D341Med (cell line): ENCODE measurements around the gene LAMA4.

Experiments
- DNase-seq: peaks from one replicate; pipeline ENCODE4 v3.0.0; 2012; ENCODE audit warnings: low spot score

The LAMA4 gene

GRCh38 chr6:112237066-112237465 lies 17.3 kb downstream of the LAMA4 start:
- no peak for DNase-seq

DNA sequence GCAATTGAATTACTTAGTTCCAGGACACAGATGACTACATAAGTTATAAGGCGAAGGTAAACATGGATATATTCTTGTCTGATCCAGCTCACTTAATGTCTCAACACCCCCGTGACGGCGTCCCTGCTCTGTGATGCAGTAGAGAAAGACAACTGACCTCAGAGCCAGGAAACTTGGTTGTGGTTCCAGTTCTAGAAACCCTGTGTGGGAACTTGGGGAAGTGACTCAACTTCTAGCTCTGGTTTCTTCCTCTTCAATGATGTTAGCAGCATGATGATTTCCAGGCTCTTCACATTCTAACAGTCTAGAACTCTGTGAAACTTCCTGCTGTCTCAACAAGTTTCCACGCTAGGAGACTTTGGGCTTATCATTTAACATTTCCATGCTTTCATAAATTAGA lies 18.4 kb downstream of the LAMA4 start:
- no peak for DNase-seq

- no peak for DNase-seq
Measured at GRCh38 chr6:112234601-112235000, 19.8 kb downstream of the LAMA4 start.

- DNase-seq, result no peak
Measured at GRCh38 chr6:112233847-112234246, 20.5 kb downstream of the LAMA4 start.

DNA sequence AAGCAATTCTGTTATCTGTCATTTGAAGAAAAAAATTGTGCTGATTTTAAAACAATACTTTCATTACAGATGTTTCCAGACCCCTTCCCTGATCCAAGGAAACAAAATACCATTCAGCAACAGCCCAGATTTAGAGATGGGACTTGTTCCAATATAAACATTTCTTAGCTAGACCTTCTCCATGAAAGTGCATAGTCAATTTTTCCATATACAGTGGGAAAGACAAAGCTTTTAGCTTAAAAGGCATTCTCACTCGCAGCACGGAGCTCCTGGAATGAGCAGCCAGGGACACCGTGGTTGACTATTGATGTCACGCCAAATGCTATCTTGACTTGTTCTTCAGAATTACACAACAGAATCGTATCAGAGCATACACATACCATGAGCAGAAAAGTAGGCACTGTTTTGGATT lies 21.5 kb downstream of the LAMA4 start:
- DNase-seq, result no peak

DNA sequence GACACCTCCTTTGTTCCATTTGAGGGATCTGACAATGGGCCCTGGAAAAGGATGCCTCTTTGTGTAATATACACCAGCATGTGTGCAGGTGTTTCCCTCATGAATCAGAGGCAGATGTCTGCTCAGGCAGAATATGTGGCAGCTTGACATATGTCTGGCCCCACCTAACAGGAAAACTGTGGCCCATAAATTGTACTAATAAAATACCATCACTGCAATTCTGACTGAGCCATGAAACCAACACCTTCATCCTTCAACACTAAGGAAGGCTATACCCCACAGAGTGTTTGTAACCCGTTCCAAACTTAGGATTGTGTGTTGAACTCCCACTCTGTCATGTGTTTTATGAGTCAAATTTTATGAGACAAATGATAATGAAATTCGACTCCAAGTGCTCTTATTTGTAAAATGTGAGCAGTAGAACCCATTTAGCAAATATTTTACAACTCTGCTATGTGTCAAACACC lies 22.7 kb downstream of the LAMA4 start:
- no peak for DNase-seq

GRCh38 chr6:112231164-112231563 lies 23.2 kb downstream of the LAMA4 start:
- DNase-seq, result no peak

DNA sequence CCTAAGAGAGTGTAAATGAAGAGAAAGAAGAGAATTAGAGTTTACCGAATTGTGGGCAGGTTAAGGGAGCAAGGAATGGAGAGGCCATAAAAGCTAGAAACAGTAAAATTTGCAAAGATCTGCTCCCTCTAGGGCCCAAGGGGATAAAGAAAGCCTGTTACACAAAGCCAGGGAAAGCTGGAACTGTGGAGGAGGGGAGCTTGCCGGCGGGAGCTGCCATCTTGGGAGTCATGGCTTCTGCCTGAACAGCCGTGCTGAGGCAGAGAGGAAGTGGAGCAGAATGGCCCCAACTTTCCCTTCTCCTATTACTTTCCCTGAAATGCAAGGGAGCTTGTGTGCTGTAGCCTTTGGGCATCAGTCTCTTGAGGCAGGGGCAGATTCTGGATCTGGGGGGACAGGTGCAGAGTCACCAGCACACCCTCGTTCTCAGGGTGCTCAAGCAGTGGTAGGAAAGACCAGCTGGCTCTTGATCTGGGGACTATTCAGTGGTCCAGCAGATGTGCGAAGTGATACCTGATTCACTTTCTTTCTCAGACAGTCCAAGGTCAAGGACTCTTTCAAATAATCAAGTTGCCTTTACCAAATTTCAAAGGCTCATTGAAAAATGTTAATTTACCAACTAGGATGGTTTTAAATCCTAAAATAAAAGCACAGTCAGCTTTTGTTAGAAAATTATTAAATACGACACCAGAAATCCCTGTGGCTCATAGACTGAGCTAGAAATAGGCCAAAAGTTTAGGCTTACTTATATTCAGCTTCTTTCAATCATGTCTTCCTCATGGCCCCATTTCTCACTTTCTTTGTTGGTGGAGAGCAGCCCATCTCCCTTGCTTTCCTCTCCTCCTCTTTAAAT lies 25.7 kb downstream of the LAMA4 start:
- no peak for DNase-seq

DNA sequence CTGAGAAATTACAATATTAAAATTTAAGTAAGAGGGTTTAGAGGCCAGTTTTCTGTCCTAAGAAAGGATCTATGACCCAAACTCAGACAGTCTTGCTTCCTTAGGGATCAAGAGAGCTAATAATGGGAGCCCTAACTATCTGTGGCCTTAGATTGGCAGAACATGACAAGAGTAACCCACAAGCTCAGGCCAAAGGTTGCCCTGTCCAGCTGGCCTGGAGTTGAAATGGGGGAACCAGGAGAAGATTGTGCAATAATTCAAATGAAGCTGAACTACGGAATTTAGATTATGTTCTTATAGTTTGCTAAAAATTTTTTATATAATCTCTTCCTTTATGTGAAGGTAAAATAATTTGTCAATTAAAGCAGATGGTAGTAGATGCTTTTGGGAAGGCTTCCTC lies 26.4 kb downstream of the LAMA4 start:
- DNase-seq, result no peak

- no peak for DNase-seq
Measured at GRCh38 chr6:112227411-112227810, 27.0 kb downstream of the LAMA4 start.

DNA sequence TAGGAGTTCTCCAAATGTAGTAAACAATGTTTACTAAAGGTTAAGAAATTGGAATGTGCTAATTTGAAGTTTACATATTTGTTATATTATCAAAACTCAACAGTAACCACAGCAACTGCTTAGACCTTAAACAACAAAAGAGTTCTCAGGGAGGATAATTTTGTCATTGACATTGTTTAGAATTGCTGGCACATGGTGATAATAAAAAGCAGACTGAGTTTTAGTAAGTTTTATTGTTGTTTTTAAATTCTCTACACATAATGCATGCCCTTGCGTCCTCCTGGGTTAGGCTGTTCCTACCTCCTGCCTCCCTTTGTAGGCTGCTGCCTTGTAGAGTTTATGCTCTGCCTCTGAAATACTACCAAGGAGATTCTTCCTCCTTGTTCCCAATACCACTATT lies 28.7 kb downstream of the LAMA4 start:
- no peak for DNase-seq

GRCh38 chr6:112224088-112224487 lies 30.3 kb downstream of the LAMA4 start:
- no peak for DNase-seq

GRCh38 chr6:112223070-112223861 lies 31.1 kb downstream of the LAMA4 start:
- no peak for DNase-seq

DNA sequence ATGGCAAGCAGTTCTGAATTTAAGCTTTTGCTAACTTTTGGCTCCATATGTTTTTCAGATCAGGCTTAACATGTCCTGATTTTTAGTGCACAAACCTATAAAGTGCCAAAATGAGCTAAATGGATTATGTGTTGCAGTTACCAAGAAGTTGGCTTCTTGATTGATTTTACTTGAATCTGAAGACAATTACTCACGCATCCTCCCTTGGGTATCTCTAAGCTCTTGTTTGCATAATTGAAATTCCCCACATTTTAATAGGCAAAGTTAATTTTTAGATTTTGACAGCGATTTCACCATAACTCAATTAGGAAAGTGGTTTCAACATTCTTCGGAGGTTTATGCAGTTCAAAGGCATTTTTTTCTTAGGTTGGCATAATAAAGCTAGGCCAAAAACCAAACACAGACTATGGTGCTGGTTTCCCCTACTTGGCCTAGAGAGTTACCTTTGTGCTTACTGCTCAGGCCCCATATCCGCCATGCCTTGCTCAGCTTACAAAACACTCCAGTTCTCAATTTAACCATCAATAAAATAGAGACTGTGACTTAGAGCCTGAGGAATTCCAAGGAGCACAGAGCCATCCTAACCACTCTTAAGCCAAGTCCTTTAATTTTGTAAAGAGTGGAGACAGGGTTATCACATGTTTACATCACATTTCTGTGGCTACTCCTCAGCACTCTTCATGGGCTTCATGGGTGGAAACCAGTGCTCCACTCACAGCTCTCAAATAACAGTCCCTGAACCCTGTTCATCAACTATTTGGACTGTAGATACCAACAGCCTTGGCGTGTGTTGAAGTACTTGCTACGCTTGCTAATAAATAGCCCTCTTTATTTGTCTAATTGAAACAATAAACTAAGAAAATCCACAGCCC lies 32.1 kb downstream of the LAMA4 start:
- DNase-seq, result no peak

DNA sequence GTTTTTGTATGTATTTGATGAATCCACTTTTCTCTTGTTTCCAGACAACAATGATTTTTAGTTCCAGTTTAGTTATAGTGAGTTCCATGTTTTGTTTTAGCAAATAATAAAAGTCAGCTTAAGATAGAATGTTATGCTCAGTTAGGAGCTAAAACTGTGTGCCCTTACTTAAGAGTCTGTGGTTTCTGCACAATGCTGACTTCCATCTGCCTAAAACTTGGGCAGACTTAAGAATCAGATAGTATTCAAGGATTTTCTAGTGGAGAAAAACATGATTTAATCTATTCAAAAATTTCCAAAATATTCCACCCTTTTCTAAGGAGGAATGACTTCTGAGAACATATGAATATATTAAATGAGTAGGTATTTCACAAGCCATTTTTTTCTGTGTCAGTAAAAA lies 32.8 kb downstream of the LAMA4 start:
- DNase-seq, result no peak

DNA sequence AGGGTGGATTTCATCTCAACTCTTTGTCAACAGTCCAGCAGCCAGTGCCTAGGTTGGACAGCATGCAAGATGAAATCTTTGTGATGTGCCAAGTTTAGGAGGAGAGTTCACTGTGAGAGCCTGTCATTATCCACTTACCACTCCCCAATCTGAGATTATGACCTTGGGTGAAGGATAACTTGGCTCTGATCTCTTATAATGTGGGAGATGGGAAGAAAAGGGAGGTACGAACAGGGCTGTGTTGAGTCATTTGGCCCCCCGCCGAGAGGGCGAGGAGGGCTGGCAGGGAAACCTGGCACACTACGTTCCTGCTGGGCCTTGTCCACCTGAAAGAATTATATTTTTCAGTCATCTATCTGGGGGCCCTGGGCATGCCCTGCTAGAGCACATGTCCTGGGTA lies 35.8 kb downstream of the LAMA4 start:
- DNase-seq, result no peak

DNA sequence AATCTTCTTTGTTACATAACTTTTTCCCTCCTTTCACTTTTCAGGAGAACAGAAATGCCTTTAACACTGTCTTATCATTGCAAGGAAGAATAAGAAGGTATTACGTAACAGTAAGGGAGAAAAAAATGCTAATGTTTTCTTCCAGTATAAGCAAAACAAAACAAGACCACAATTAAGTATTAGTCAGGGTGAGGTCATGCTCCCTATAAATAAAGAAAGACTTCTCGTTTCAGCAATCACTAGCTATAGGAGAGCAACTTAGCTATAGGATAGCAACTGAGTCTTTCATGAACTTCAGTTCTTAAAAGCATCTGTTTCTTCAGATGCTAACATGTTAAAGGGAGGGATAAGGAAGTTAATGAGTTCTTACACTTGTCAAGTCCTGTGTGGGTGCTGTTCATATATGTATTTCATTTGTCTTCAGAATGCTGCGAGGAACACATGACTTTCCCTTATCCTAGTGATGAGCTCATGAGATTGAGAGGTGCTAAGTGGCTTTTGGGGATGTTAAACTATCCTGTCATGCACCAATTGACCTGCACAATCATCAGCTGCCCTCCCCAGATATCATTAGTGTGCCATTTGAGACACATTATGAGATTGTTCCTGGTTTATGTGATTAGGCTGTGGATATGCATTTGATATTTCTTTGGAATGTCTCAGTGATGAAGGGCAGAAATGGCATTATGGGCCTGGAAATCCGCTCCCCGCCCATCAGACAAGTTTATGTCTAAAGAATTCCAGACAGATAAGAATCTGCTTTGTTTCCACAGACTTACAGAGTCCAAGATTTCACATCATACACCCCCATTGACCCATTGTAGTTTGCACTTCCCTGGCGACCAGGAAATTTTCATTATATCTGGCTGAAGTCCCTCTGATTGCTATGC lies 37.5 kb downstream of the LAMA4 start:
- DNase-seq, result no peak

GRCh38 chr6:112215488-112216284 lies 38.7 kb downstream of the LAMA4 start:
- no peak for DNase-seq

DNA sequence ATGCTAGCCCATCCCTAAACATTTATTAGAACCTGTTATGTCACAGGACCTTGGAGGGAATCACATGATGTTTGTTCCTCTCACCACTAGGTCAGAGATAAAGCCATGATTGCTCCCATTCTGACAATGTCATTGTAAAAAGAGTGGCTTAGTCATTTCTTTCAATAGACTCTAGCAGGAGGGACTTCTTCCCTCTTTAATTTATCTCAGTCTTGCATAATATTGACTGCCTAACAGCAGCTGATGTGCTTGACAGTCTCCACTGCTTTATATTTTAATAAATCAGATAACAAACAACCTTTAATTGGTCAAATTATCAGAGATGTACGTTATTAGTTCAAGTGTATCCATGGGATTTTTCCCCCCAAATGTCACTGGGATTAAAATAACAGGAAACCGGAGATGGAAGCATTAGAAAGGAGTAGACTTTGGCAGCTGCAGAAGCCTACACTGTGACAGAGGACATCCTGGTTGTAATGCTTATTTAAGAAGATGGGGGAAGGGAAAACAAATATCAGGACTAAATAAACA lies 39.6 kb downstream of the LAMA4 start:
- no peak for DNase-seq

DNA sequence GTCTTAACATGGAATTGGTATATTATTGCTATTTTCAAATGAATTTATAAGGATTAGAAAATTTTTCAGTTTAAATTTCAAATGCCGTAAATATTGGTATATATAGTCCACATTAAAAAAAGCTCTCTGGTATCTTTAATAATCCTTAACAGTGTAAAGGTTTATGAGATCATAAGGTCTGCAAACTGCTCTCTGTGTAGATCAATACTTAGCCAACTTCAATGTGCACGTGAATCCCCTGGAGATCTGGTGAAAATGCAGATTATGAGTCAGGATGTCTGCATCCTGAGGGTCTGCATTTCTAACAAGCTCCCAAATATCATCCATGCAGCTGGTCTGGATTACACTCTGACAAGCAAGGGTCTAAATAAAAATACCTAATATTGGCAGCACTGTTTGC lies 43.5 kb downstream of the LAMA4 start:
- no peak for DNase-seq
